ENCODE results near the gene MVD. TPM values are rescaled to one million over a fixed set of nuclear protein-coding genes. Genes with fewer than 3 reads are reported as not detected.

The MVD gene
- total RNA-seq, 2 donors from 2014 or later = 34.7 to 40.0 TPM

DNA sequence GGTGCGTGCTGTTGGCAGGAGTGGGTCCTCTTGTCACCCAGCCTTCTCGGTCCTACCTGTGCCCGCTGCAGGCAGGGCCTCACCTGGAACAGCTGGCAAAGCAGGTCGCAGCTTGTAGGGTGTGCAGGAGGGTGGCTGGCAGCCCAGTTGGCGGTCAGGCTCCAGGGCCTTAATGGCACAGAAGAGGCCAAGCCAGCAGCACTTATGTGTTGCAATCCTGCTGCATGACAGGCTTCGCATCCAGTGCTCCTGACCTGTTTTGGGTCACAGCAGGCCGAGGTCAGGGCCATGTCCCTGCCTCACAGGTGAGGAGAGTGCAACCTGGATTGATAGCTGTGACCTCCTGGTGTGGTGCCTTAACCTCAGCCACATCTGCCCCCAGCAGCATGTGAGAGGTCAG, 60.8 kb downstream of the MVD start:
- no peaks in the 10 kb centered on the region for H3K4me1 ChIP-seq (replicated peaks)
- WGBS = 89% methylated on average over 7 of the region's 7 CpGs
- no peak for TF ChIP-seq POLR2A (IDR thresholded peaks at IDR 0.05)
- TF ChIP-seq CTCF (IDR thresholded peaks at IDR 0.05) = no peak
- no peak for TF ChIP-seq POLR2AphosphoS5 (IDR thresholded peaks at IDR 0.05)
- peaks cover 3 to 12% of the 10 kb centered on the region in 2 donors for H3K36me3 ChIP-seq
- intact Hi-C loops (cut with DNase I) = no loop called here
- DNase-seq (ENCODE audit: low spot score) = no peak
- H3K9me3 ChIP-seq = no peaks in the 10 kb centered on the region
- no peak overlapping the region for H3K4me3 ChIP-seq
- H3K27ac ChIP-seq = no peak overlapping the region
- H3K27me3 ChIP-seq (replicated peaks; ENCODE audit: insufficient read depth) = no peaks in the 10 kb centered on the region

Other genes with a start within 250 kb of the MVD start
- 10 to 100 TPM in 1 of 2 donors, 1 to 10 TPM in 1; 4.1 to 21.5 TPM for gene ZFPM1, start 209.8 kb downstream of the MVD start, total RNA-seq
- gene ZC3H18, start 92.7 kb downstream of the MVD start, total RNA-seq = 10 to 100 TPM; 26.7 to 50.7 TPM
- under 1 TPM in 1 of 2 donors, not detected in 1; 0.97 TPM for gene IL17C, start 24.5 kb downstream of the MVD start, total RNA-seq
- 100 to 1,000 TPM in 1 of 2 donors, 10 to 100 TPM in 1; 86.0 to 155 TPM for gene CYBA, start 12.0 kb downstream of the MVD start, total RNA-seq
- gene SNAI3, start 23.4 kb upstream of the MVD start, total RNA-seq = 1 to 10 TPM in 1 of 2 donors, under 1 TPM in 1; 0.46 to 2.8 TPM
- gene RNF166, start 43.3 kb upstream of the MVD start, total RNA-seq = 10 to 100 TPM; 11.6 to 30.3 TPM
- 10 to 100 TPM; 15.0 to 19.1 TPM for gene CTU2, start 43.4 kb upstream of the MVD start, total RNA-seq
- gene PIEZO1, start 122.1 kb upstream of the MVD start, total RNA-seq = 100 to 1,000 TPM; 156 to 202 TPM
- 1 to 10 TPM; 4.3 to 7.6 TPM for gene CDT1, start 140.7 kb upstream of the MVD start, total RNA-seq
- gene APRT, start 148.8 kb upstream of the MVD start, total RNA-seq = 100 to 1,000 TPM; 165 to 211 TPM
- 10 to 100 TPM; 20.4 to 75.1 TPM for gene GALNS, start 193.9 kb upstream of the MVD start, total RNA-seq
- gene TRAPPC2L, start 194.0 kb upstream of the MVD start, total RNA-seq = 10 to 100 TPM; 23.7 to 38.9 TPM
- 1 to 10 TPM in 1 of 2 donors, not detected in 1; 4.1 TPM for gene PABPN1L, start 203.6 kb upstream of the MVD start, total RNA-seq